GM12878 (cell line): ENCODE data around the gene ZNF407. TPM values are rescaled to one million over a fixed set of nuclear protein-coding genes. Genes with fewer than 3 reads are reported as not detected.

ENCODE experiments used
- BCL11A ChIP-seq: IDR thresholded peaks from 2 replicates; pipeline ENCODE4 v1.6.1; 2011; ENCODE audit warnings: low read depth, low read length
- BHLHE40 ChIP-seq, 2 experiments: fragments of 450-650 bp in 1 of 2; IDR thresholded peaks; 2 replicates each; pipeline ENCODE4 v1.6.1; 2011 to 2017; ENCODE audit warnings: low read depth in 2 of 2, borderline replicate concordance in 1 of 2, improper control_type of control experiment in 1 of 2, low read length in 1 of 2, mild to moderate bottlenecking in 1 of 2
- BRCA1 ChIP-seq: IDR thresholded peaks from 2 replicates; pipeline ENCODE4 v1.6.1; 2011; ENCODE audit warnings: low read depth, low read length, improper control_type of control experiment
- EGR1 ChIP-seq, 2 experiments: IDR thresholded peaks; 1 replicate in 1 of 2; 2 replicates in 1 of 2; pipeline ENCODE4 v1.6.1; 2011 to 2012; ENCODE audit warnings: low read depth in 2 of 2, low read length in 2 of 2, borderline replicate concordance in 1 of 2, mild to moderate bottlenecking in 1 of 2, moderate library complexity in 1 of 2
- ETV6 ChIP-seq, 2 experiments: fragments of 450-650 bp in 1 of 2; IDR thresholded peaks in 1 of 2; conservative IDR thresholded peaks in 1 of 2; 2 replicates each; pipeline ENCODE4 v1.6.1; 2014; ENCODE audit warnings: antibody characterized with exemption in 1 of 2, borderline replicate concordance in 1 of 2, low read depth in 1 of 2, mild to moderate bottlenecking in 1 of 2, moderate library complexity in 1 of 2
- FOXK2 ChIP-seq: fragments of 450-650 bp; IDR thresholded peaks from 2 replicates; pipeline ENCODE4 v1.6.1; 2017; ENCODE audit warnings: mild to moderate bottlenecking, moderate library complexity
- JUND ChIP-seq: IDR thresholded peaks from 2 replicates; pipeline ENCODE4 v1.6.1; 2012; ENCODE audit warnings: low read depth, mild to moderate bottlenecking, low read length, improper control_type of control experiment, moderate library complexity
- MYB ChIP-seq: fragments of 150-350 bp; IDR thresholded peaks from 2 replicates; pipeline ENCODE4 v1.6.1; 2014; ENCODE audit warnings: mild to moderate bottlenecking, low read depth, low read length, borderline replicate concordance
- NFXL1 ChIP-seq: fragments of 450-650 bp; IDR thresholded peaks from 2 replicates; pipeline ENCODE4 v1.6.1; 2017; ENCODE audit warnings: antibody characterized with exemption, mild to moderate bottlenecking, borderline replicate concordance
- NFYA ChIP-seq: IDR thresholded peaks from 2 replicates; pipeline ENCODE4 v1.6.1; 2011; ENCODE audit warnings: low read depth, mild to moderate bottlenecking, low read length, improper control_type of control experiment, borderline replicate concordance
- RUNX3 ChIP-seq: IDR thresholded peaks from 2 replicates; pipeline ENCODE4 v1.6.1; 2012; ENCODE audit warnings: low read length, inconsistent platforms
- SREBF2 ChIP-seq: IDR thresholded peaks from 2 replicates; pipeline ENCODE4 v1.6.1; 2012; ENCODE audit warnings: mild to moderate bottlenecking, low read length
- ZNF274 ChIP-seq: IDR thresholded peaks from one replicate; pipeline ENCODE4 v1.8.0; 2011; ENCODE audit not compliant: insufficient read length, insufficient read depth
- polyA plus RNA-seq, 11 experiments: library from polyadenylated mRNA; depleted of rRNA in 4 of 11; unstranded in 6 of 11; stranded (reverse) in 5 of 11; fragments of >200 nt; fragmentation: Nextera tagmentation in 4 of 11; fragmentation: Illumina TruSeq in 1 of 11; extraction: Ambion mirVana in 4 of 11; extraction: Trizol in 1 of 11; gene quantifications; 1 replicate in 1 of 11; 2 replicates in 10 of 11; pipeline versions ENCODE4 v1.2.1 to v1.2.3, GENCODE V29; 2011 to 2016; ENCODE audit warnings: inconsistent platforms in 2 of 11, missing spikeins in 2 of 11, low read depth in 1 of 11
- total RNA-seq, 4 experiments: library from RNA; depleted of rRNA in 3 of 4; stranded (reverse); fragments of >200 nt in 3 of 4; fragmentation: Illumina TruSeq in 1 of 4; extraction: Trizol in 1 of 4; gene quantifications; 2 replicates each; pipeline versions ENCODE4 v1.2.1 to v1.2.3, GENCODE V29; 2013 to 2021
- TF ChIP-seq, protein P1 (sequence below): fragments of 150-350 bp; IDR thresholded peaks from 2 replicates; pipeline ENCODE4 v1.6.1; 2014; ENCODE audit warnings: mild to moderate bottlenecking, low read depth, low read length
- TF ChIP-seq, protein P2 (sequence below): fragments of 450-650 bp; IDR thresholded peaks from 2 replicates; pipeline ENCODE4 v1.6.1; 2017; ENCODE audit warnings: low read depth, mild to moderate bottlenecking, moderate library complexity
- TF ChIP-seq, protein P3 (sequence below): fragments of 450-650 bp; IDR thresholded peaks from 2 replicates; pipeline ENCODE4 v1.6.1; 2016; ENCODE audit warnings: mild to moderate bottlenecking
- TF ChIP-seq, protein P4 (sequence below): IDR thresholded peaks from 2 replicates; pipeline ENCODE4 v1.6.1; 2011; ENCODE audit warnings: low read depth, low read length, improper control_type of control experiment, borderline replicate concordance
- TF ChIP-seq, protein P5 (sequence below): IDR thresholded peaks from 2 replicates; pipeline ENCODE4 v1.6.1; 2012; ENCODE audit warnings: low read depth, low read length, improper control_type of control experiment

Gene ZNF407
- total and polyA plus RNA-seq, 10 of the 15 experiments (the other 5 are each of a cell fraction or from before 2014, with no cell fraction given) = 0.69 to 11.6 (median 5.3) TPM

DNA sequence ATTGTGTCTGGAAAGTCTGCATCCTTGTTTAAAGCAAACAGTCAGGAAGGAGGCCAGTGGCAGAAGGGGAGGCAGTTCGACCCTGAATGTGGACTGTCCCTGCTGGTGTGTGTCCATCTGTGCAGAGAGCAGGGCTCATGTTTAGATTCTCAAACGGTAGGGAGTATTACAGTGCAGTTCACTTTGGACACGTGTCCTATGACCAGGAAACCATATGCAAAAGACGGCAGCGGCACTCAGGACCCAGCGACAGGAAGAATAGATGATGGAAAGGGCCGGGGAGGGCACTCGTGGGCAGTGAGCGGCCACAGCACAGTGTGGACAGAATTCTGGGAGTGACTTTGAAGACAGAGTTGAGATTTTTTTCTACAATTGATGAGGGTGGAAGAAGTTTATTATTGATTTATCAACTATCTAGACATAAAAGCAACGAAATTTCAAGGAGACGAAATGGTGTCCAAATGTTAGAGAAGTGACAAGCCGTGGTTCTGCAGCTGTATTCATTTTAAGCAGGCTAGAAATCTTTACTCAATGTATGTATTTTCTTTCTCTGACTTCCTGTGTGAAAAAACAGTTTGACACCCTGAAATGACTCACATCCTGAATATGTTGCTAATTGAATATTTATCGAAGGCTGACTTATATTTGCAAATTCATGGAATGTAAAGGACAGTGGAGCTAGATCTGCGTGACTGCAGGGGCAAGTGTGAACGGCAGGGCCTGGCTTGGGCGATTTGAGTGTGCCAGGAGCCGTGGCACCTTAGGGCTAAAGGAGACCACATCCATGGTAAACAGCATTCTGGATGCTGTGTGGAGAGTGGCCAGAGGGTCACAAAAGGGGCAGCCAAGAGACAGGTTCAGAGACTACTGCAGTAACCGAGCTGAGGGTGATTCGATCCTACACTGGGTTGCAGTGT, 397.1 kb downstream of the ZNF407 start (continued):
- TF ChIP-seq, protein P1, sequence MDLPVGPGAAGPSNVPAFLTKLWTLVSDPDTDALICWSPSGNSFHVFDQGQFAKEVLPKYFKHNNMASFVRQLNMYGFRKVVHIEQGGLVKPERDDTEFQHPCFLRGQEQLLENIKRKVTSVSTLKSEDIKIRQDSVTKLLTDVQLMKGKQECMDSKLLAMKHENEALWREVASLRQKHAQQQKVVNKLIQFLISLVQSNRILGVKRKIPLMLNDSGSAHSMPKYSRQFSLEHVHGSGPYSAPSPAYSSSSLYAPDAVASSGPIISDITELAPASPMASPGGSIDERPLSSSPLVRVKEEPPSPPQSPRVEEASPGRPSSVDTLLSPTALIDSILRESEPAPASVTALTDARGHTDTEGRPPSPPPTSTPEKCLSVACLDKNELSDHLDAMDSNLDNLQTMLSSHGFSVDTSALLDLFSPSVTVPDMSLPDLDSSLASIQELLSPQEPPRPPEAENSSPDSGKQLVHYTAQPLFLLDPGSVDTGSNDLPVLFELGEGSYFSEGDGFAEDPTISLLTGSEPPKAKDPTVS = no peak
- TF ChIP-seq BHLHE40 (IDR thresholded peaks at IDR 0.05; ENCODE audit: borderline replicate concordance in 1 of 2, low read depth in 2 of 2, low read length in 1 of 2) (peak in 1 of 2 experiments; percentile 33; a peak in 1 of 4 replicates), ETV6 (conservative IDR thresholded peaks at IDR 0.05 in 1 of 2, IDR thresholded peaks at IDR 0.05 in 1 of 2; ENCODE audit: borderline replicate concordance in 1 of 2, low read depth in 1 of 2) (no peak), BRCA1 (no peak), EGR1 (IDR thresholded peaks at IDR 0.05; ENCODE audit: borderline replicate concordance in 1 of 2, low read depth in 2 of 2, low read length in 2 of 2) (no peak), MYB (peak; percentile 86), RUNX3 (no peak; the same call in 1 of the 2 replicates), JUND (no peak; the same call in 1 of the 2 replicates), BCL11A (no peak), SREBF2 (no peak), NFXL1 (no peak), NFYA (no peak), ZNF274 (no peak), FOXK2 (no peak)
- TF ChIP-seq, protein P2, sequence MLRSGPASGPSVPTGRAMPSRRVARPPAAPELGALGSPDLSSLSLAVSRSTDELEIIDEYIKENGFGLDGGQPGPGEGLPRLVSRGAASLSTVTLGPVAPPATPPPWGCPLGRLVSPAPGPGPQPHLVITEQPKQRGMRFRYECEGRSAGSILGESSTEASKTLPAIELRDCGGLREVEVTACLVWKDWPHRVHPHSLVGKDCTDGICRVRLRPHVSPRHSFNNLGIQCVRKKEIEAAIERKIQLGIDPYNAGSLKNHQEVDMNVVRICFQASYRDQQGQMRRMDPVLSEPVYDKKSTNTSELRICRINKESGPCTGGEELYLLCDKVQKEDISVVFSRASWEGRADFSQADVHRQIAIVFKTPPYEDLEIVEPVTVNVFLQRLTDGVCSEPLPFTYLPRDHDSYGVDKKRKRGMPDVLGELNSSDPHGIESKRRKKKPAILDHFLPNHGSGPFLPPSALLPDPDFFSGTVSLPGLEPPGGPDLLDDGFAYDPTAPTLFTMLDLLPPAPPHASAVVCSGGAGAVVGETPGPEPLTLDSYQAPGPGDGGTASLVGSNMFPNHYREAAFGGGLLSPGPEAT = peak; percentile 51; the same call in 1 of the 2 replicates
- TF ChIP-seq, protein P3, sequence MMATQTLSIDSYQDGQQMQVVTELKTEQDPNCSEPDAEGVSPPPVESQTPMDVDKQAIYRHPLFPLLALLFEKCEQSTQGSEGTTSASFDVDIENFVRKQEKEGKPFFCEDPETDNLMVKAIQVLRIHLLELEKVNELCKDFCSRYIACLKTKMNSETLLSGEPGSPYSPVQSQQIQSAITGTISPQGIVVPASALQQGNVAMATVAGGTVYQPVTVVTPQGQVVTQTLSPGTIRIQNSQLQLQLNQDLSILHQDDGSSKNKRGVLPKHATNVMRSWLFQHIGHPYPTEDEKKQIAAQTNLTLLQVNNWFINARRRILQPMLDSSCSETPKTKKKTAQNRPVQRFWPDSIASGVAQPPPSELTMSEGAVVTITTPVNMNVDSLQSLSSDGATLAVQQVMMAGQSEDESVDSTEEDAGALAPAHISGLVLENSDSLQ = peak; percentile 45; the same call in 1 of the 2 replicates
- TF ChIP-seq, protein P4, sequence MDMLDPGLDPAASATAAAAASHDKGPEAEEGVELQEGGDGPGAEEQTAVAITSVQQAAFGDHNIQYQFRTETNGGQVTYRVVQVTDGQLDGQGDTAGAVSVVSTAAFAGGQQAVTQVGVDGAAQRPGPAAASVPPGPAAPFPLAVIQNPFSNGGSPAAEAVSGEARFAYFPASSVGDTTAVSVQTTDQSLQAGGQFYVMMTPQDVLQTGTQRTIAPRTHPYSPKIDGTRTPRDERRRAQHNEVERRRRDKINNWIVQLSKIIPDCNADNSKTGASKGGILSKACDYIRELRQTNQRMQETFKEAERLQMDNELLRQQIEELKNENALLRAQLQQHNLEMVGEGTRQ = peak; percentile 43; the same call in 1 of the 2 replicates
- TF ChIP-seq, protein P5, sequence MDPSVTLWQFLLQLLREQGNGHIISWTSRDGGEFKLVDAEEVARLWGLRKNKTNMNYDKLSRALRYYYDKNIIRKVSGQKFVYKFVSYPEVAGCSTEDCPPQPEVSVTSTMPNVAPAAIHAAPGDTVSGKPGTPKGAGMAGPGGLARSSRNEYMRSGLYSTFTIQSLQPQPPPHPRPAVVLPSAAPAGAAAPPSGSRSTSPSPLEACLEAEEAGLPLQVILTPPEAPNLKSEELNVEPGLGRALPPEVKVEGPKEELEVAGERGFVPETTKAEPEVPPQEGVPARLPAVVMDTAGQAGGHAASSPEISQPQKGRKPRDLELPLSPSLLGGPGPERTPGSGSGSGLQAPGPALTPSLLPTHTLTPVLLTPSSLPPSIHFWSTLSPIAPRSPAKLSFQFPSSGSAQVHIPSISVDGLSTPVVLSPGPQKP = no peak
